ENCODE results near the gene ZNF148. TPM values are rescaled to one million over a fixed set of nuclear protein-coding genes. Genes with fewer than 3 reads are reported as not detected.

ZNF148 gene
- polyA plus RNA-seq, 3 donors = 6.5 to 48.4 (median 34.1) TPM

DNA sequence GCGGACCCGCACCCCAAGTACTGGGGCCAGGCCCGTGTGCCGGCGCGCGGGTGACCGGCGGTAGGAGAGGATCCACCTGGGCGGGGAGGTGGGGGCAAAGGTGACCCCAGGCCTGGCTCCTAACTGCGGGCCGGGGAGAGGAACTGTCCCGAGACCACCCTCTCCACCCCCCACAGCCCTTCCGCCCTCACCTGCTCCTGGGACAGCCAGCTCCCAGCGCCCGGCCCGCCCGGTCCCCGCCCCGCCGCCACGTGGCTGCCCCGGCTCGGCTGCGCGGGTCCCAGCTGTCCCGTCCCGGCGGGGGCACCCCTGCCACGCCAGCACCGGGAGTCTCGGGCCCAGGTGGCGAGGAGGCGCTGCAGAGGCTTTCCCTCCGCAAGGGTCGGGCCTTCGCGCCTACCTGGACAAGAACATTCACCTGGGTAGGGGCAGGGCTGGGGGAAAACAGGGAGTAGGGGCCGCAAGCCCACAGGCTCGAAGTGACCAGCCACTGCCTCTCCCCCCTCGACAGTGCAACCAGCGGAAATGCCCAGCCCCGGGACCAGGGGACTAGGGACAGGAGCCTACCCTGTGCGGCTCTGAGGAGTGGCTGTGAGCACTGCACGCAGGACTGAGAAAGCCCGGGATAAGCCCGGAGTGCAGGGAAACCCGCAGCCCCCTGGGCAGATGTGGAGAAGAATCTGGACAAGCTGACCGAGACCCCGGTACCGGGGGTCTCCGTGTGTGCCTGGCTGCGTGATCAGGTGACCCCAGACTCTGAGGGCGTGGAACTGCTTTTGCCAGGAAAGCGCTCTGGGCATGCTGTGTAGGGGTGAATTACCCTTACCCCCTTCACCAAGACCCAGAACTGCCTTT is 162.4 kb downstream of the ZNF148 start, which contains the start of gene SLC12A8:
SLC12A8 (minus strand) TSS at position 240 of the 855 bp plus-strand sequence. CDS start 1,399 bp downstream, outside the sequence.
- 3% methylated on average over 29 of the region's 55 CpGs for WGBS (ENCODE audit: insufficient coverage)
- H3K27me3 ChIP-seq (ENCODE audit: control insufficient read depth in 2 of 2, insufficient read depth in 2 of 2, low read length in 2 of 2) = peaks cover 54 to 59% of the 10 kb centered on the region in 2 donors
- TF ChIP-seq, protein P1, sequence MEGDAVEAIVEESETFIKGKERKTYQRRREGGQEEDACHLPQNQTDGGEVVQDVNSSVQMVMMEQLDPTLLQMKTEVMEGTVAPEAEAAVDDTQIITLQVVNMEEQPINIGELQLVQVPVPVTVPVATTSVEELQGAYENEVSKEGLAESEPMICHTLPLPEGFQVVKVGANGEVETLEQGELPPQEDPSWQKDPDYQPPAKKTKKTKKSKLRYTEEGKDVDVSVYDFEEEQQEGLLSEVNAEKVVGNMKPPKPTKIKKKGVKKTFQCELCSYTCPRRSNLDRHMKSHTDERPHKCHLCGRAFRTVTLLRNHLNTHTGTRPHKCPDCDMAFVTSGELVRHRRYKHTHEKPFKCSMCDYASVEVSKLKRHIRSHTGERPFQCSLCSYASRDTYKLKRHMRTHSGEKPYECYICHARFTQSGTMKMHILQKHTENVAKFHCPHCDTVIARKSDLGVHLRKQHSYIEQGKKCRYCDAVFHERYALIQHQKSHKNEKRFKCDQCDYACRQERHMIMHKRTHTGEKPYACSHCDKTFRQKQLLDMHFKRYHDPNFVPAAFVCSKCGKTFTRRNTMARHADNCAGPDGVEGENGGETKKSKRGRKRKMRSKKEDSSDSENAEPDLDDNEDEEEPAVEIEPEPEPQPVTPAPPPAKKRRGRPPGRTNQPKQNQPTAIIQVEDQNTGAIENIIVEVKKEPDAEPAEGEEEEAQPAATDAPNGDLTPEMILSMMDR (IDR thresholded peaks at IDR 0.05) = no peak
- H3K4me1 Mint-ChIP-seq = peaks cover 13% of the 10 kb centered on the region
- no peak within 1 kb of the TSS for H3K9ac ChIP-seq (ENCODE audit: insufficient read depth, low read length, poor library complexity, severe bottlenecking)
- peaks cover 0 to 9% (median 2%) of the 10 kb centered on the region in 7 donors for H3K9me3 Mint-ChIP-seq
- no peaks in the 10 kb centered on the region for H4K20me1 ChIP-seq (ENCODE audit: insufficient read depth, low read length)
- peaks cover 56 to 77% (median 62%) of the 10 kb centered on the region in 3 donors for H3K27me3 Mint-ChIP-seq (ENCODE audit: low read depth in 3 of 3)
- H3K4me3 ChIP-seq (replicated peaks in 1 of 3; ENCODE audit: low read depth in 2 of 3, low read length in 3 of 3) = no peak within 1 kb of the TSS
- H2AFZ ChIP-seq (ENCODE audit: insufficient read depth, low read depth, low read length, poor library complexity, severe bottlenecking) = no peak within 1 kb of the TSS
- H3K4me3 Mint-ChIP-seq = peak within 1 kb of the TSS in 1 of 2 donors; percentile 82
- intact Hi-C loops (cut with micrococcal nuclease) = no loop called here
- H3K4me1 ChIP-seq (ENCODE audit: control insufficient read depth in 1 of 2, insufficient read depth in 2 of 2, low read length in 2 of 2) = peaks cover 0 to 8% of the 10 kb centered on the region in 2 donors
- no peaks in the 10 kb centered on the region for H3K79me2 ChIP-seq (ENCODE audit: insufficient read depth, low read length)
- H3K27ac Mint-ChIP-seq = no peak within 1 kb of the TSS
- no peaks in the 10 kb centered on the region for H3K36me3 ChIP-seq (replicated peaks in 1 of 2; ENCODE audit: control insufficient read depth in 1 of 2, insufficient read depth in 2 of 2, low read length in 2 of 2)
- peak within 1 kb of the TSS; percentile 50 for H3K4me2 ChIP-seq (replicated peaks; ENCODE audit: extremely low read depth, low read length, poor library complexity, severe bottlenecking)
- DNase-seq = no peak
- H3K36me3 Mint-ChIP-seq = peaks cover 0 to 2% of the 10 kb centered on the region in 2 donors
- no peak within 1 kb of the TSS for H3K27ac ChIP-seq (ENCODE audit: low read depth in 1 of 2, low read length in 2 of 2)
- peaks cover 0 to 5% of the 10 kb centered on the region in 2 donors for H3K9me3 ChIP-seq (replicated peaks in 1 of 2; ENCODE audit: control insufficient read depth in 1 of 2, insufficient read depth in 1 of 2, low read length in 2 of 2)

DNA sequence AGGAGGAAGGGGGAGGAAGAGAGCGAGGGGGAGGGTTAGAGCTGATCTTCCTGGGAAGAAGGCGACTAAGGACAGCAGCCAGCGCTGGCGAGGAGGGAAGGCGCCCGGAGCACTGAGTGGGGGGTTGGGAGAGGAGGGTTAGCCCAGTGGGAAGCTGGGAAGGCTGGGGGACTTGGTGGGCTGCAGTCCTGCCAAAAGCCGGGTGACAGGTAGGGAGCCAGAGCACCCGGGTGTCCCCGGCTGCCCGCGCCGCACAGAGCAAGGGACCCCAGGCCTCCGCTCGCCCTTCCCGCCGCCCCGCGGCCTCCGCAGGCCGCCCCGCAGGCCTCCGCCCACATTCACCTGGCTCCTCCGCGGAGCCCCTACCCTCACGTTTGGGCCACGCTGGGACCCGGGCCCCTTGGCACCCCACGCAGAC is 163.0 kb downstream of the ZNF148 start:
- WGBS (ENCODE audit: insufficient coverage) = 3% methylated on average over 24 of the region's 28 CpGs
- Histone ChIP-seq H3K4me2 (replicated peaks; ENCODE audit: extremely low read depth, low read length, poor library complexity, severe bottlenecking) (peak overlapping the region; percentile 50), H3K9ac (ENCODE audit: insufficient read depth, low read length, poor library complexity, severe bottlenecking) (no peak overlapping the region), H3K27ac (ENCODE audit: low read depth in 1 of 2, low read length in 2 of 2) (no peak overlapping the region), H3K4me1 (ENCODE audit: control insufficient read depth in 1 of 2, insufficient read depth in 2 of 2, low read length in 2 of 2) (peaks cover 0 to 8% of the 10 kb centered on the region in 2 donors), H4K20me1 (ENCODE audit: insufficient read depth, low read length) (no peaks in the 10 kb centered on the region), H3K36me3 (replicated peaks in 1 of 2; ENCODE audit: control insufficient read depth in 1 of 2, insufficient read depth in 2 of 2, low read length in 2 of 2) (no peaks in the 10 kb centered on the region), H3K27me3 (ENCODE audit: control insufficient read depth in 2 of 2, insufficient read depth in 2 of 2, low read length in 2 of 2) (peaks cover 54 to 59% of the 10 kb centered on the region in 2 donors), H3K9me3 (replicated peaks in 1 of 2; ENCODE audit: control insufficient read depth in 1 of 2, insufficient read depth in 1 of 2, low read length in 2 of 2) (peaks cover 0 to 5% of the 10 kb centered on the region in 2 donors), H3K79me2 (ENCODE audit: insufficient read depth, low read length) (no peaks in the 10 kb centered on the region), H3K4me3 (replicated peaks in 1 of 3; ENCODE audit: low read depth in 2 of 3, low read length in 3 of 3) (no peak overlapping the region), H2AFZ (ENCODE audit: insufficient read depth, low read depth, low read length, poor library complexity, severe bottlenecking) (no peak overlapping the region)
- TF ChIP-seq, protein P1 (IDR thresholded peaks at IDR 0.05) = no peak
- Mint-ChIP-seq H3K4me3 (peak overlapping the region in 1 of 2 donors; percentile 82), H3K27ac (no peak overlapping the region), H3K4me1 (peaks cover 13% of the 10 kb centered on the region), H3K36me3 (peaks cover 0 to 2% of the 10 kb centered on the region in 2 donors), H3K9me3 (peaks cover 0 to 9% (median 2%) of the 10 kb centered on the region in 7 donors), H3K27me3 (ENCODE audit: low read depth in 3 of 3) (peaks cover 56 to 77% (median 62%) of the 10 kb centered on the region in 3 donors)
- intact Hi-C loops (cut with micrococcal nuclease) = no loop called here
- DNase-seq = no peak
